ENCODE results near the gene FBLN2. TPM values are rescaled to one million over a fixed set of nuclear protein-coding genes. Genes with fewer than 3 reads are reported as not detected.

Gene FBLN2
- total and polyA plus RNA-seq, 7 donors, result 12.8 to 59.4 (median 24.9) TPM

GRCh38 chr3:13669457-13669856, 120.5 kb downstream of the FBLN2 start:
- Histone ChIP-seq H3K4me3 (no peak overlapping the region), H3K27me3 (ENCODE audit: insufficient read depth in 3 of 3, low read length in 2 of 3) (peaks cover 0 to 45% (median 5%) of the 10 kb centered on the region in 3 donors), H3K4me1 (no peaks in the 10 kb centered on the region), H3K36me3 (ENCODE audit: insufficient read depth in 1 of 2, low read depth in 1 of 2) (no peaks in the 10 kb centered on the region), H3K9me3 (no peaks in the 10 kb centered on the region), H3K27ac (no peak overlapping the region)
- TF ChIP-seq CTCF (IDR thresholded peaks at IDR 0.05), result no peak
- DNase-seq (no peak), ATAC-seq (no peak)
- intact Hi-C loops (cut with DNase I), result no loop called here
- WGBS, 3 donors, result 65 to 85% (median 76%) methylated on average over 1 of the region's 1 CpG

DNA sequence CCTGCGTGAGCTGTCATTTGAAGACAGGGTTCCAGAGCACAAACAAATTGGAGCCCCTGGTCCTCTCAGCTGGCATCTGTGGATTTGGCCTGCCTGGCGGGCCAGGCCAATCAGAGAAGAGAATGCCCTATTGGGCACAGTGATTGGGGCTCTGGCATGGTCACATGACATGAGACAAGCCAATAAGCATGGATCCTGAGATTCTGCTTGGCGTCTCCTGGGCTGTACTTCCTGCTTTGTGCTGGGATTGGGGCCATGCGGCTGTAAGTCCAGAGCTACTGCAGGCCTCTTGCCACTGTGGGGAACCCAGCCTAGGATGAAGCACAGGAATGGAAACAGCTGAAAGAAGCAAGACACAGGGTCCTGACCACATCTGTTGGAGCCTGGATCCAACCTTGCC, 121.4 kb downstream of the FBLN2 start:
- TF ChIP-seq CTCF (IDR thresholded peaks at IDR 0.05), result no peak
- H3K9me3 ChIP-seq, result no peaks in the 10 kb centered on the region
- no peak overlapping the region for H3K27ac ChIP-seq
- ATAC-seq (no peak), DNase-seq (no peak)
- intact Hi-C loops (cut with DNase I), result no loop called here
- peaks cover 0 to 45% (median 7%) of the 10 kb centered on the region in 3 donors for H3K27me3 ChIP-seq (ENCODE audit: insufficient read depth in 3 of 3, low read length in 2 of 3)
- H3K4me1 ChIP-seq, result no peaks in the 10 kb centered on the region
- no peaks in the 10 kb centered on the region for H3K36me3 ChIP-seq (ENCODE audit: insufficient read depth in 1 of 2, low read depth in 1 of 2)
- 68 to 76% (median 70%) methylated on average over 4 of the region's 4 CpGs for WGBS, 3 donors
- H3K4me3 ChIP-seq, result no peak overlapping the region

GRCh38 chr3:13671482-13672233, 122.7 kb downstream of the FBLN2 start:
- Histone ChIP-seq H3K27me3 (ENCODE audit: insufficient read depth in 3 of 3, low read length in 2 of 3) (peaks cover 0 to 38% (median 7%) of the 10 kb centered on the region in 3 donors), H3K27ac (no peak overlapping the region), H3K9me3 (no peaks in the 10 kb centered on the region), H3K4me3 (no peak overlapping the region), H3K36me3 (ENCODE audit: insufficient read depth in 1 of 2, low read depth in 1 of 2) (no peaks in the 10 kb centered on the region), H3K4me1 (no peaks in the 10 kb centered on the region)
- DNase-seq (no peak), ATAC-seq (no peak)
- 51 to 57% (median 51%) methylated on average over 10 of the region's 10 CpGs for WGBS, 3 donors
- no peak for TF ChIP-seq CTCF (IDR thresholded peaks at IDR 0.05)
- intact Hi-C loops (cut with DNase I), result no loop called here

- Histone ChIP-seq H3K36me3 (ENCODE audit: insufficient read depth in 1 of 2, low read depth in 1 of 2) (no peaks in the 10 kb centered on the region), H3K9me3 (no peaks in the 10 kb centered on the region), H3K27ac (no peak overlapping the region), H3K27me3 (ENCODE audit: insufficient read depth in 3 of 3, low read length in 2 of 3) (peaks cover 0 to 34% (median 3%) of the 10 kb centered on the region in 3 donors), H3K4me1 (no peaks in the 10 kb centered on the region), H3K4me3 (no peak overlapping the region)
- peak in 1 of 2 donors; percentile 24 for DNase-seq
- 82 to 90% (median 88%) methylated on average over 6 of the region's 6 CpGs for WGBS, 3 donors
- TF ChIP-seq CTCF (IDR thresholded peaks at IDR 0.05), result no peak
- intact Hi-C loops (cut with DNase I), result no loop called here
- ATAC-seq, result no peak
Measured at GRCh38 chr3:13673207-13673606, 124.3 kb downstream of the FBLN2 start.
